HG02870 (cell line): ENCODE data around the gene CYB561D2.

Source experiments
- ATAC-seq: cut with Tn5 transposase; IDR thresholded peaks from one replicate; pipeline ENCODE4 v1.9.1; 2021; ENCODE audit warnings: mild to moderate bottlenecking, moderate library complexity; ENCODE audit not compliant: unreplicated experiment

The CYB561D2 gene

DNA sequence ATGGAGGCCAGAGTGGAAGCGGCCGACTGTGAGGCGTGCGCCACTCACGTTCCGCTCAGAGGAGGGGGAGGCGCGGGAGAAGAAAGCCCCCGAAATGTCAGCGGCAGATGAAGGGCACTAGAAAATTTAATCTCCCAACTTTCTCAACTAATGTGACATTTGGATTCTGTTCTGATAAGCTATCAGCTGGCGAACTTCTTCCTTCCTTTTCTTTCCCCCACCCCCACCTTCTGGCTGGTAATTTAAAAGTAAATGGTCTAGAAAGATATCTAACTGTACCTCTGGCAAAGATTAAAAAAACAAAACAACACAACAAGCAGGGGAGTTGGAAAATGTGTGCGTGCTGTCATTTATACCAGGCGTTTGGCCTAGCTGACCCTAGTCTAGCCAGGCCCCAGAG, 35.1 kb downstream of the CYB561D2 start:
- ATAC-seq, result no peak

- ATAC-seq, result no peak
Measured at GRCh38 chr3:50388016-50388719, 37.5 kb downstream of the CYB561D2 start.

DNA sequence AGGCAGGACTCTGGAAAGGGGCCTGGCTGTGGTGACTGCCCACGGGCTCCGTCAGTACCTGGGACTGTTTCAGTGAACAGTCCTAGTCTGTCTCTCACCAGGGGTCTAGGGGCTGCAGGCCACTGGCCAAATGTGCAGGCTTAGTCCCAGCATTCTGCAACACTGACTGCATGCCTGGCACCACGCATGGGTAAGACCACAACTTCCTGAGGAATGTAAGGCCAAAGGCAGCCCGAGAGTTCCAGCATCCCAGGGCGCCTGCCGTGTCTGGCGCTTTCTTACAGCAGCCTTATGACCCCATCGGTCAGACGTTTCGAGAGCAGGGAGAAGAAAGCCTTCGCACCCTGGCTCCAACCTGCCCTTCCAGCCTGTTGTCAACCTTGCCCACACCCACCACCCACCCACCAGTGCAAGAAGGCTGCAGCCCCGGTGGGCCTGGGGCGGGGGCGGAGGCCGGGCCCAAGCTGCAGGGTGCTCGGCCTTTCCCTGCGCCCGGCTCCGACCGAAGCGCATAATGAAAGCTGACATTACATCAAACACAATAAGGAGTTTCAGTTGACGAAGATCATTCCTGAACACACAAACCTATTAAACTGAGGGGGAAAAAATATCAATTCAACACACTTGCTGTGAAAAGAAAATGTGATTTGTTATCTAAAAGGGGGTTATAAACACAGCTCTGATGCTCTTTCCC, 38.2 kb downstream of the CYB561D2 start:
- ATAC-seq, result no peak

GRCh38 chr3:50389414-50389767, 38.7 kb downstream of the CYB561D2 start:
- no peak for ATAC-seq

DNA sequence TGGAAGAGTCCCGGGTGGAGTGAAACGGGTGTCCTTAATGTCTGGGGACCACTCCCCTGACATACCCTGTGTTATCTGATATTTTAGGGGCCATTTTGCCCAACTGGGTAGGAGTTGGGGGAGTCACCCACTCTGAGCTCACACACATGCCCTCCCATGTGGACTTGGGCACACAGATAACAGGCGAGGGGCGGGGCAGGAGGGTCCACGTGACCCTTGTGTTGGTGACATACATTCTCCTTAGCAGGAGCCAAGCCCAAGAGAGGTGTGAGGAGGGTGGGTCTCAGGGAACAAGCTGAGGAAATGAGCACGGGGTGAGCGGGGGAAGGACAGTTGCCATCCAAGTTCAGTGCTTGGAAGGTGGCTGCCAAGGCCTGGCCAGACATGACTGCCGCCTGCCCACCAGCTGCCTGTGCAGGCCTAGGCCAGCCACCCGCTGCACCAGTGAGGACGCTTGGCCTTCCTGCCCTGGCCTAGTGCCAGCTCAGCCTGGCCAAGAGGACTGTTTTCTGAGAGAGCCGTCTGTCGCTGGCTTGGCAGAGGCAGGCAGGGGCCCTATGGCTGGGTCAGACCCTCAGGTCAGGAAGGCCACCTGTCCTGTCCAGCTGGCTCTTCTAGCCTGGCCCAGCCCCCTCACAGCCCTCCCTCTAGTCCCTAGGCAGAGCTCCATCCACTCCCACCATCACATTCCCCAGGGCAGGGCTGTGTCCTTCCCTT, 40.0 kb downstream of the CYB561D2 start:
- no peak for ATAC-seq

GRCh38 chr3:50392101-50392715, 41.5 kb downstream of the CYB561D2 start:
- no peak for ATAC-seq

- no peak for ATAC-seq
Measured at GRCh38 chr3:50393061-50393460, 42.4 kb downstream of the CYB561D2 start.

DNA sequence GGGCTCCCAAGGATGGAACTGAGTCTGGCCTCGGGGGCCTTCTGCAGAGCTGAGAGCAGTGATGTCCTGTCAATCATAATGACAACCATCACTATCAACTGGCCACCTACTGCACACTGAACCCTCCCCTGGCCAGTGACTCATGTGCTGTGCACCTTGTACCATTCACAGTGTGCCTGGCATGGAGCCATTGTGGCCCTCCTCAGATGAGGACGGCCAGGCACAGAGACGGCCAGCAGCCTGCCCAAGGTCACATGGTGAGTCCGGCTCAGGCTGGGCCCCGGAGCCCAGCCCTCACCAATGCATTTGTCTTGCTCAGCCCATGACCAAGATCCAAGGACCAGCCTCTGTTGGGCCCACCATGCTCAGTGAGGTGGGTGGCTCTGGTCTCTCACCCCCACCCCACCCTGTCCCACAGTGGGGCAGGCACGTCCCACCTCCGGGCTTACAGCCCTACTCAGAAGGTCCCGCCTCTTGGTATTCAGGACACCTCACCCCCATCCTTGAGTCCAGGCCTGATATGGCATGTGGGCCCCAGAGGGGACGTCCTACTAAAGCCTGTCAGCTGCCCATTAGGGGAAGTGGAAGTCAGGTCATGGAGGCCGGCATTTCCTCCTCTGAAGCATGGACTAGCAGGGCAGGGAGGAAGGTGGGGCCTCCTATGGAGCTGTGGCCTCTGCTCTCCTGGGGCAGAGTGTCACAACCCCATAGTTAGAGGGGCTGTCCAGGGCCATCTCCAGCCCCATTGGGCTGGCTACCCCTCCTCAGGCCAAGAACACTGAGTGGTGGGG, 44.6 kb downstream of the CYB561D2 start:
- no peak for ATAC-seq

DNA sequence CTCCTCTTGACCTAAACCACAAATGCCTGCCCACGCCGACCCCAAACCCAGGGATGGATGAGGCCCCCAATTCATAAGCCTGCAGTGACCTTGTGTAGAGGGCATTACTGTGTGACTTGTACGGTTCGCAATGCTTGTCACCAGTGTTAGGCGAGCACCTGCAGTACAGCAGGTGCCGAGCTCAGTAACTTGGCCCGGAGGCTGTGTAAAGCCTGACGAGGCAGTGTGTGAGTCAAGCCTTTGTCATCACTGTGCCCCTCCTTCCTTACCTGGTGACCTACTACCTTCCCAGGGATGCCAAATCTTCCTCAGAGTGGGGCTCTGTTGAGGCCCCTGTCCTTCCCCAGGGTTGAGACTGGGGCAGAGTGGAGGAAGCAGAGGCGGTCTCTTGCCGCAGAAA, 45.8 kb downstream of the CYB561D2 start:
- no peak for ATAC-seq

GRCh38 chr3:50401978-50402595, 51.4 kb downstream of the CYB561D2 start:
- ATAC-seq, result no peak
